ENCODE data around the gene NOTCH1.

Gene NOTCH1

DNA sequence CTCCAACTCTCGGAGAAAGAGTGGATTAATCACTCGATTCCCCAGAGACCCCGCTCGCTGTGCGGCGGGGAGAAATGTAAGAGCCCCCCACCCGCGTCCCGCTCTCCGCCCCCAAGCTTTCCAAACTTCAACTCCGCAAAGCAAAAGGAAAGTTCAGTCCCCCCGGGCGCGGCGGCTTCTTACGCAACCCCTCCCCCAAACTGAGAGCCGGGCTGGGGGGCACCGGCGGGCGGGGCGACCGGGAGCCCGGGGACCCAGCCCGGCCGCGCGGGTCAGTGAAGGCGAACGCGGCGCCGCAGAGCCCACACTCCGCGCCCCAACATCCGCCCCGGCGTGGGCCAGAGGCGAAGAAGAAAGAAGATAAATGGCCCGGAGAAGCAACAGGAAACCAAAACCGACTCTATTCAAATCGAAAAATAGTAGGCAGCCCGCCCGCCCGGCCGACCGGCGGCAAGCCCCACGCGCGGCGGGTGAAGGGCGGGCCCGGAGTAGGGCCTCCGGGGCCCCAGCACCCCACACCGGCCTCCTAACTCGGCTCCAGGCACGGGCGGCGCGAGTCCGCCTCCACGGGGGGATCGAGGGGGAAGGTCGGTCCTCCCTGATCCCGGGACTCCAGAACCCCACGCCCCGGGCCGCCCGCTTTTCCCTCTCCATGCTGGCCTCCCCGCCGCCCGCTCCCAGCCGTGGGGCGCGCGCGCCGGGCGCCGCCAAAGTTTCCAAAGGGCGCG lies 720 bp downstream of the NOTCH1 start:
- peak; percentile 63 for DNase-seq

DNA sequence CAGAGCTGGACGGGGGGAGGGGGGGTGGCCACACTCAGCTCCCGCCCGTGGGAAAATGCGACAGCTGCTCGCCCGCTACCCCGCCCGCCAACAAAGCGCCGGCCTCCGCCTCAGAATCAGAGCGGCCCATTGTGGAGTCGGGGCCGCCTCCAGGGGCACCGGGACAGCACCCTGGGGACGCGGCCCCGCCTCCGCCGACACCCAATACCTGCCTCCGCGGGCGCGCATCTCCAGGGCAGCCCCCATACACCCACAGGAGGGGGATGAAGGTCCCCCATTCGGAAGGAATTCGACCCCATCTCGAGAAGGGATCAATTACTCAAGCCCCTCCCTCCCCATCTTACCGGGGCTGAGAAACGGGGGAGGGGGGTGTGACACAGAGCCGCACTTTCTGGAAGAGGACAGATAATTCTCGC lies 1.3 kb downstream of the NOTCH1 start:
- DNase-seq = peak; percentile 87

DNA sequence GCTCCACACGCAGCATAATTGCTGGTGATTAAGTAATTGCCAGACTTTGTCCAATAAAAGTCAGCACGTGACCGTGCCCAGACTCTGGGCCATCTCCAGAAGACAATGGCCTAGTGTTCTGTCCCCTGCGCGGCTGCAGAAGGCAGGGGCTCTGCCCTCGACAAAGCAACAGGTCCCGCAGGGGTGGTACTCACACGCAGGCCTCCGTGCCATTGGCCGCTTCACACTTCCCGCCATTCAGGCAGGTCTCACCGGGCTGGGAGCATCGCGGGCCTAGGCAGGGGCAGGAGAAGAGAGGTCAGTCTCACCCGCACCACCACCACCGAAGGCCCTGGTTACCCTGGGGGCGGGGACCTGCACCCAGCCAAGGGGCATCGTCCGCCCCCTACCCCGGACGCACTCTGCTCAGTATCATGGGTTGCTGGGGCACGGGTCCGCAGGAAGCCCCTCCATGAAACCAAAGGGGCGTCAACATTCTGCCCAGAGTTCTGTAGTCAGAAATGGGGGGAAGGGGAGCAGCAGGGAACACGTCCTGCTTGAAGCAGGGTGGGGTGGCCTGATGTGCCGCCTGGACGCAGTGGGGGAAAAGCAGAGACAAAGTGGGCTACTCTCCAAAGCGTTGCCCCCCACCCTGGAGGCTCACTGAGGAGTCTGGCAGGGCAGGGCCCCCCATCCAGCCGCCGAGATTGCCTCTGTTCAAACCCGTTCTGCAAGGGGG lies 1.9 kb downstream of the NOTCH1 start:
- DNase-seq = peak; percentile 85

DNA sequence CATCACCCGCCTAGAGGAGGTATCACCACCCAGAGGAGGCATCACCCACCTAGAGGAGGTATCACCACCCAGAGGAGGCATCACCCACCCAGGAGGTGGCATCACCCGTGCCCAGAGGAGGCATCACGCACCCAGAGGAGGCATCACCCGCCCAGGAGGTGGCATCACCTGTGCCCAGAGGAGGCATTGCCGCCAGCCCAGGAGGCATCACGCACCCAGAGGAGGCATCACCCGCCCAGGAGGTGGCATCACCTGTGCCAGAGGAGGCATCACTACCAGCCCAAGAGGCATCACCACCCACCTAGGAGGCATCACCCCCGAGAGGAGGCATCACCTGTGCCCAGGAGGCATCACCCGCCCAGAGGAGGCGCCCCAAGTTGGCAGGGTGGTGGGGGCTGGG lies 2.6 kb downstream of the NOTCH1 start:
- DNase-seq = no peak

DNA sequence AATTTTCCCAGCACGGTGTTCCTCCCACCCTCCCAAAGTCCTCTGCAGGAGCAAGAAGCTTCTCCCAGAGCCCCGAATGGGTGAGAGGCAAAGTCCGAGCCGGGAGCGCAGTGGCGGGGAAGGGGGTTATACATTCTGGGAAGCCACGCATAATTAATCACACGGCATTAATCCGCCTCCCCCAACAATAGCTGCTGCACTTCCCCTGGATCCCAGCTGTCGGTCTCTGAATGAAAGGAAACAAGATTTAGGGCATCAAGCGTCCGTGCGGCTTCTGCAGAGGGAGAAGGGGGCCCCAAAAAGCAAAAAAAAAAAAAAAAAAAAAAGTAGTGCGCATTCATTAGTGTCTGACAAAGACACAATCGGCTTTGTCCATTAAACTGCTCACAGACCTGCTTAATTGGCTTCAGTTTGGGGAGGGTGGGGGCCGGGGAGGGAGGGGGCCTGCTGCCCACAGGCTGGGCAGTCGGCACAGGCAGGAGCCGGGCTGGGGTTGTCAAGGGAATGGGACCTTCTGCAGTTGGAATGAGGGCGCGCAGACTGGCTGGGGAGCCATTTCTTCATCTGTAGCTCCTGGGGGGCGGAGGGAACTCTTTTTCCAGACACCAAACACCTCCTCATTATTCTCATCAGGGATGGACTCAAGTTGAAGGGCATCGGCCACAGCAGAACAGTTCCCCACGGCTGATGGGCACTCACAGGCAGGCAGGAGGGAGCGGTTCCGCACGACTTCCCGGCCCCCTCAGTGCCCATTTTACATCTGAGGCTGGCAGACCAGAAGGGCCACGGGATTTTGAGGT lies 3.4 kb downstream of the NOTCH1 start:
- peak; percentile 94 for DNase-seq

DNA sequence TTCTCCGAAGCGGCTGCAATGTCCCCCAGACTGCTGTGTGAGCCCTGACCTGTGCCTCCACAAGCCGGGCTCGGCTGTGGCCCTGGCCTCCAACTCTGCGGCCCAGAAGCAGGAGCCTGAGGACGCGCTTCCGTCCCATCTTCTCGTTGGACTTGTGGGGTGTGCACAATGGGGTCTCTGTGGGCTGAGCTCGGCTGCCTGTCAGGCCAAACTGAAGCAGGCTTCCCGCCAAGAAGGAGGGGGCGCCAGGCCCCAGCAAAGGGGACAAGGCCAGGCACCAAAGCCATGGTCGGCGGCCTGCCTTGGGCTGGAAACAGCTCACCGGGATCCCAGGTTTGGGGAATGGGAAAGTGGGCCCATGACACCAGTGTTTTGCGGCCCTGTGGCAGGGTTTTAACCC lies 4.1 kb downstream of the NOTCH1 start:
- no peak for DNase-seq

DNA sequence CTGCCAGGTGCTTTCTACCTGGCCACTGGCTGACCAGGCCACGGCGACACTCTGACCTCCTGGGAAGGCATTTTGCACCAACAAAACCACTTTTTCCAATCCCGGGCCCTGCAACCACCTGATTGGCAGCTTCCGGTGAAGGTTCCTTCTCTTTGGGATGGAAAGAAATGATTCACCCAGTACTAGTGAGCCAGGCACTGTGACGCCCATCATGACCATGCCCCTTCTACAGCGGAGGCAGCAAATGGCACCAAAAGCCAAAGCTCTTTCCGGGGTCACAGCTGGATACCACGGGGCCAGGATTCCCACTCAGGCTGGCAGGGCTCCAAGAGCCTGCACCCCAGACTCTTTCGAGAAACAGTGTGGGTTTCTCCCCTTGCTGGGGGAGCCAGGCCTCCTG lies 4.7 kb downstream of the NOTCH1 start:
- no peak for DNase-seq

DNA sequence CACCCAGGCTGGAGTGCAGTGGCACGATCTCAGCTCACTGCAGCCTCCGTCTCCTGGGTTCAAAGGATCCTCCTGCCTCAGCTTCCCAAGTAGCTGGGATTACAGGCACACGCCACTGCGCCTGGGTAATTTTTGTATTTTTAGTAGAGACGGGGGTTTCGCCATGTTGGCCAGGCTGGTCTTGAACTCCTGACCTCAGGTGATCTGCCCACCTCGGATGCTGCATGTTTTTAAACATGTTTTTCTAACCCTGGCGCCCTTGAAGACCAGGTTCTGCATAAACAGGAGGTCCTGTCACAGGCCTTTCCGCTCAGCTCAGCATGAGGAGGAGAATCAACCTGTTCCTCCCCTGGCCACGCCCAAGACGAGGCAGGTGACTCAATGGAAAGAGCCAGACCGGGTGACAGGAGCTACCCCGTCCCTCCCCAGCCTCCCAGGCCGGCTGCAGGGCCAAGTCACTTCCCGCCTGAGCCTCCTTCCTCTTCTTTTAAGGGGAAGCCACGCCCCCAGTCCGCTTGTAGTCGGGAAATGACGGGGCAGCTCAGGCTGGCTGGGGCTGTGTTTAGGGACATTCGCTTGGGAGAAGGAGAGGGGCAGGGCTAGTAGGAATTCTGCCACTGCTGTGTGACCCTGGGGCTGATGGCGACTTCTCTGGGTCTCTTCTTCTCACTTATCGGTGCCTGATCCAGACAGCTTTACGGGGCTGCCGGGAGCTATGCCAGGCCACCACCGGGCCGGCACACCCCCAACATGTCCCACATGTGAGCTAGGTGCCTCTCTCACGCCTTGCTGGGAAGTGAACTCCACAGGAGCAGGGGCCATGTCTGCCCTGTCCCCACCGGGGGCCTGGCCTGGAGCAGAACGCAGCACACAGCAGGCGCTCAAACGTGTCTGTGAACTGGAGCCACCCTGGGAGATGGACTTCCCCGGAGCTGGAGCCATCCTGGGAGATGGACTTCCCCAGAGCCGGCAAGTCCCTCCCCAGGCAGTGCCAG lies 6.1 kb downstream of the NOTCH1 start:
- DNase-seq = no peak

DNA sequence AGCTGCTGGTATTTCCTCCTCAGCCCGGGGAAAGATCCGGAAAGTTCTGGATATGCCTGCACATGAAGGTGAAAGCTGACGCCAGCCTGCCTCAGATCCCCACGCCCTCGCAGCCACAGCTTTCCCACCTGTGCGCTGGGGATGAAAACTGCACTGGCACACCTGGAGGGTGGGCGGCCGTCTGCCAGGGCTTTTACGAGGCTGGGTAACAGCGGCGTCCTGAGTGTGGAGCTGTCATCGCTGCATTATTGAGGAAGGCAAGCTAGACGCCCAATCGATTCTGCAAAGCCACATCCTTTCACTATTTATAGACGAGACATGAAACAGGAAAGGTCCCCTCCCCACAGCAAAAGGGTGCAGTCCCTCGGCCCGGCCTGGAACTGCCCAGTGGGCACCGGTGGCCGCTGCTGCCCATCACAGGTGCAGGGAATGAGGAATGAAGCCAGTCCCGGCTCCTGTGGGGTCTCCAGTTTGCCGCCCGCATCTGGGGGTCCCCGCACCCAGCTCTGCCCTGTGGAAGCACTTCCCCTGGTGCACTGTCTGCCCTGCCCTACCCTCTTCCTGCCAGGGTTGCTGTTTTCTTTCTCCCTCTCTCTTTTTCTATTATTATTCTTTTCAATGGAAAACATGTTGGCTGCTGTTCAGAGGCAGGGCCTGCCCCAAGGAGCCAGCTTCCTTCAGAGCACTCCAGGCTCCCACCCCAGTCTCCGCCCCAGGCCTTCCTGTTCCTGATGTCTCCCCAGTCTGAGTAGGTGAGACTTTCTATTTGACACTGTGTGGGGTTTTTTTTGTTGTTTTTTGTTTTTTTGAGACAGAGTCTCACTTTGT lies 7.0 kb downstream of the NOTCH1 start:
- no peak for DNase-seq

DNA sequence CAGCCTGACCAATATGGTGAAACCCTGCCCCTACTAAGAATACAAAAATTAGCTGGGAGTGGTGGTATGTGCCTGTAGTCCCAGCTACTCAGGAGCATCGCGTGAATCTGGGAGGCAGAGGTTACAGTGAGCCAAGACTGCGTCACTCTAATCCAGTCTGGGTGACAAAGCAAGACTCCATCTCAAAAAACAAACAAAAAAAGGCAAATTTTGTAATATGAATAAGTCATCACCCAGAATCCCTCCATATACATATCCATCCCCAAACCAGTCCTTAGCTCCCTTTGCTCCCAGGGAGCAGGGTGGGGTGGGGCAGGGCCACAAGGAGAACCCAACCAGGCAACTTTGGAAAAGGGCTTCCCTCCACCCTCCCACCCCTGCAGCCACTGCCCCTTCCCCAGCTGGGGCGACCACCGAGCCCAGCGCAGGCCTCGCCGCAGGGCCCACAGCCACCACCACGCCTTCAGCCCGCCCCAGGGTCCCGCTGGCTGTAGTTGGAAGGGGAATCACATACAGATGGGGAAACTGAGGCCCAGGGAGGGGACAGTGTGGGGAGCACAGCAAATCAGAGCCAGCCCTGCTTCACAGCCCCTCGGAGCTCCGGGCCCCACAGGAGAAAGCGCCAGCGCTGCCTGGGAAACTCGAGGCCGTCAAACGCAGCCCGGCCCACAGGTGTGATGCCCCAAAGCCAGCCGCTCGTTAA lies 7.8 kb downstream of the NOTCH1 start:
- no peak for DNase-seq

DNA sequence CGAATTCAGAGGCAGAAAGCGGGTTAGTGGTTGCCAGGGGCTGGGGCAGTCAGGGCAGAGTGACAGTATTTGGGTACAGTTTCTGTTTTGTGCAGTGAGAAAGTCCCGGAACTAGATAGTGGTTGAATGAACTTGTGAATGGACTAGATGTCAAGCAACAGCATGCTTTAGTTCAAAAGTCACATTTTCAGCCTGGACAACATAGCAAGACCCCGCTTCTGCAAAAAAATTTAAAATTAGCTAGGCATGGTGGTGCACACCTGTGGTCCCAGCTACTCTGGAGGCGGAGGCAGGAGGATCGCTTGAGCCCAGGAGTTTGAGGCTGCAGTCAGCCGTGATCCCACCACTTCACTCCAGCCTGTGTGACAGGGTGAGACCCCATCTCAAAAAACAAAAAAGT lies 8.4 kb downstream of the NOTCH1 start:
- DNase-seq = no peak

DNA sequence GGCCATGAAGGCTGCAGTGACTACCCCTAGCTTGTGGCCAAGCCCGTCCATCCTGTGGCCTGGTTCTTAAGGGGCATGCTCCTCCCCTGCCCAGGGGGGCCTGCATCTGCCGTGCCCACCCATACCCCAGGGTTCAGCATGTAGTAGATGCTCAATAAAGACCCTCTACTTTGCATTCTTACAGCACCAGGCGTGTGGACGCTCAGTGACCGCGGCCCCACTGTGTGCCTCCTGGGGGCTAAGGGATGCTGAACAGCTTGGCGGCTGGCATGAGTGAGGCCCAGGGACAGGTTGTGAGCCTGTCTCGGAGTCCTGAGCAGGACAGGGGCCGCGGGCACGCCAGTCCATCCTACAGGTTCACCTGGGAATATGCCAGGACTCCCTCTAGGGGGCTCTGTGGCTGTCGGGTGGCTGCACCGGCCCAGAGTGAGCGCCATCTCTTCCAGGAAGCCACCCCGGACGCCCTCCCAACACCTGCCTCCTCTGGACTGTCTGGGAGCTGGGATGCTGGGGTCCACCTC lies 9.1 kb downstream of the NOTCH1 start:
- DNase-seq = no peak

DNA sequence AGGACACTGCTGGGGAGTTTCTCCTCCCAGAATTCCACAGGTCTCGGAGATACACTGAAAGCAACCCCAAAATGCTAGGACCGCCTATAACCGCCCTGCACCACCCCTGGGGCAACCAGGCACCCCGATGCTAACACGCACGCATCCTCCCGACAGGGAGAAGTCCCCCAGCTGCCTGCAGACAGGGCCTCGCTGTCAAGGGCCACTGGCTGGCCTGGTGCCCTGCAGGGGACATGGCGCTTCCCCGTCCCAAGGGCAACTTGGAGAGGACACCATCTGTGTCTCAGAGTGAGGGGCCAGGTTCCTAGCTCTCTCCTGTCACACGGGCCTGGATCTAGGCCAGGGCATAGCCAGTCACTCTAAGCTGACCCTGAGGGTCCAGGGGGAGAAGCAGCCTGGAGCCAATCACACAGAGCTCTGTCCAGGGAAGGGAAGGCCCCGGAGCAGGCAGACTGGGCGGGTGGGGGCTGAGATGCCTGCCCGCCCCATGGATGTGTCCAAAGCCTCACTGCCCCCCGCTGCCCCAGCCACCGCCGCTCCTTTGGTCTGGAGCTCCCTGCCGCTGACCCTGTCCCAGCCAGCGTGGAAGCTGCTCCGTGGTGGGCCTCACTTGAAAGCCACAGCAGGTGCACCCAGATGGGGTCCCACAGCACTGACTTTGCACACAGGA lies 9.7 kb downstream of the NOTCH1 start:
- DNase-seq = no peak

DNA sequence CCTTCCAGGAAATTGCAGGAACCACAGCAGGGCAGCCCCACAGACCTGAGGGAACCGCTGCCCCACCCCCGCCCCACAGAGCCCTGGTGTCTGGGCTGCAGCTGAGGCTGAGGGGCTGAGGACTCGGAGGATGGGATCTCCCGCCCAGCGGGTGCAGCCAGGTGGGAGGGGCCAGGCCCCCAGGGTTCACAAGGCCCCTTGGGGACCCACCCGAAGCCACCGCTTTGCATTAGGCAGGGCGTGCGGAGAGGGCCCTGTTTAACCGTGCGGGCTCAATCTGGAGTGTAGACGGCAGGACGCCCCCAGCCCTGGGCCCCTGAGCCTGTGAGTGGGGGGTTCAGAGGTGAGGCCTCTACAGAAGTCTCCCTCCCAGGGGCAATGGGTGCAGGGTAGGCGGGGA lies 10.8 kb downstream of the NOTCH1 start:
- DNase-seq = no peak

DNA sequence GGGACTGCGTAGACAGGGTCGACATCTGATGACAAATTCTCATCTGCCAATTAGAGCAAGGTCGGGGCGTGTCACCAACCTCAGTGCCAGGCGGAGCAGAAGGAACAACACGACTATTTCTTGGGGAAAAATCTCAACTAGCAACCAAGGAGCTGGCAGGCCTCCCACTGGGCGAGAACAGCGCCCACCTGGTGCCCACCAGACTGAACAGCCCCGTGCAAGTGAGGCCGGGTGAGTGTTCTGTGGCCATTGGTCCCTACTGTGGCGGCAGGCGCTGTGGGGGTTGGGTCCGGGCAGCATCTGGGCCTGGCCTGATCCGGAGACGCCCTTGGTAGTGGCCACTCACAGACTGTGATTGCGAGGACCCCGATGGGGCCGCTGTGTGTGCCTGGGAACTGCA lies 11.5 kb downstream of the NOTCH1 start:
- no peak for DNase-seq

DNA sequence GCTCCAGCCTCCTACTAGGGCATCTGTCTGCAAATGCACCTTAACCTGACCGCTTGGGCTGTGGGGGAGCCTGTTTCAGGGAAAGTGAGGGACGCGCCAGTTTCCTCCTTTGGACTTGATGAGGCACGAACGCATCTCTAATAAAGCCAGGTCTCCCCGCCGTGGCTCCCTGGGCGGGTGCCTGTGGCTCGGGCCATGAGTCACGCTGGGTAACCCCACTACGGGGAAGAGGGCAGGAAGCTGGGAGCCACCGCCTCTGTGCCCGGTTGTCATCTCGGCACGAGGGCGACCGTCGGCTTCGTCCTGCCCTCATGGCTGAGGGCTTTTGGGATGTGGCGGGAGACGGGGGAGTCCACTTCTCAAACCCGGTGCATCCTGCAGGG lies 12.1 kb downstream of the NOTCH1 start:
- no peak for DNase-seq

DNA sequence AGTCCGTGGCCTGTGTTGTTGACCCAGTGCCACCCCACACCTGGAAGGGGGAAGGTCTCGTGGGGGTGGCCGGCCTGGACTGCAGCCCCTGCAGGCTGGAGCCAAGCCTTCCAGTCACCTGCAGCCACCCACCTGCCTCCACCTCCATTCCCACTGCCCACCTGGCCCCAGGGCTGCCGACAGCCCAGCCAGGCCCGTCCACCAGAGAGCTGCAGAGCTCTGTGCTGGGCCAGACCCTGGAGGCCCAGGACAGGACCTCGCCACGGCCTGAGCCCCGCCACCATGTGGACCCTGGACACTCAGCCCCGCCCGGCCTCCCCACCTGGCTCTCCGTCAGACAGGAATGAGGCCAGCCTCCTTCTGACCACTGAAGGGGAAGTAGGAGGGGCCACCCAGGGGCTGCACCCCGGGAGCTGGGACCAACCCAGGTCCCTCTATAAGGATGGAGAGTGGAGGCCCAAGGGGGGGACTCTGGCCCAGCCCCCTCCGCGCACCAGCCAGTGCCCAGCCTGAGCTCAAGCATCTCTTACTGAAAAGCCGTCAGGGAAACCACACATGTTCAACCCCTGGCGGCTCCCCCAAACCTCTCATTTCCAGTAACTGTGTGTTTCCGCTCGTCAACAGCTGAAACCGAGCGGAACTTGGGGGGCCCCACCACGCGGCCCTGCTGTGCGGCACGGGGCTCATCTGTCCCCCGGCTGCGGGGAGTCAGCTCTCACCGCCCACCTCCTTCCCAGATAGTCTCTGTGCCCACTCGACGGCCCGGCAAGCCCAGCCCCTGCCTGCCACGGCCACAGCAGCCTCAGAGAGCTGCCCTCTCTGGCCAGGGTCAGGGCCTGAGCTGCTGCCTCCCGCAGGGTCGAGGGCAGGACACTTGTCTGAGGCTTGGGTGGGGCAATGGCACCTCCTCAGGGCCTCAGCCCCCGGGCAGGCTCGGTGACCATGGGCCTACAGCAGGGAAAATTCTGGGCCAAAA lies 12.8 kb downstream of the NOTCH1 start:
- DNase-seq = no peak

DNA sequence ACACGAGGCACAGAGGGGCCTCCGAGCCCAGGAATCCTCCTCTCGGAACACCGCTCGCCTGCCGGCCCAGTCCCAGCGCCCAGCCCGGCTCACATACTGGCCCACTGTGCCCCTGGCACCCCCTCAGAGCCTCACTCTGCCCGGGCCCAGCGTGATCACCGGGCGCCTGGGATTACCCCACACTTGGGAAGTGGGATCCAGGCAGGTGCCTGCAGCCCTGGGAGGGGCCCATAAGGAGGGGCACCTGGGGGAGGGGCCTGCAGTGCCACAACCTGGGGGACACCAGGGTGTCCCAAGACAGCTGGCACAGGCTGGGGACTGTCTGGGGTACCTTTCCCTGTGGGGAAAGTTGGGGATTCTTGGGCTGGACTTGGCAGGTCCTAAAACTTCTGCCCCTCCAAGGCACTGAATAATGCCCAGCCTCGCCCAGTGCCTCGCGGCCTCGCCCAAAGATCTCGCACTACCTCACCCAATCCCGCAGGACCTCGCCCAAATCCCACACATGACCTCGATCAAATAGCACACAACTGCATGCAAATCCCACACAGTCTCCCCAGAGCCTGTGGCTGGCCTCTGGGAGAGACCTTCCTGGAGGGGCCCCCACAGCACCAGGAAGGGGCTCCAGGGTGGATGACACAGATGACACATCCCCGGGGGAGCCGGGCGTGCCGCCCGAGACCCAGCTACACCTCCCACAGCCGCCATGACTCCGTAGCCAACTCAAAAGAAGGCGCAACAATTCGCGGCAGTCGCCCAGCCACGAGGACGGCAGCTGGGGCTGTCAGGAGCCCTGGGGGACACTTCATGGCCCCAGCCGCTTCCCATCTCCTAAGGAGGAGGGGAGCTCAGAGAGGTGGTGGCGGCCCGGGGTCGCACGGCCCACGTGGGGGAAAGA lies 13.7 kb downstream of the NOTCH1 start:
- no peak for DNase-seq
